Progenitor cell of endocrine pancreas (in vitro differentiated cells): ENCODE measurements around the gene ELF2. TPM values are rescaled to one million over a fixed set of nuclear protein-coding genes. Genes with fewer than 3 reads are reported as not detected.
"Not testable (repeated sequence)": the region's sequence is repeated elsewhere in the genome, so short reads cannot be mapped to it uniquely, and the experiment has no call there.

ENCODE experiments used
- DNase-seq: peaks from one replicate; pipeline ENCODE4 v3.0.0; 2021; ENCODE audit warnings: low spot score; ENCODE audit not compliant: unreplicated experiment
- H3K27ac Mint-ChIP-seq: 2 replicates; pipeline ENCODE4 v1.8.0; 2021; ENCODE audit warnings: mild to moderate bottlenecking, moderate library complexity, mixed read lengths
- H3K27me3 Mint-ChIP-seq: 2 replicates; pipeline ENCODE4 v1.8.0; 2021; ENCODE audit warnings: mixed read lengths
- H3K36me3 Mint-ChIP-seq: 2 replicates; pipeline ENCODE4 v1.8.0; 2022; ENCODE audit warnings: mixed read lengths; ENCODE audit not compliant: insufficient read depth
- H3K4me1 Mint-ChIP-seq: 2 replicates; pipeline ENCODE4 v1.8.0; 2021; ENCODE audit warnings: low read depth, mixed read lengths
- H3K4me3 Mint-ChIP-seq: 2 replicates; pipeline ENCODE4 v1.8.0; 2021; ENCODE audit warnings: low read depth, mild to moderate bottlenecking, moderate library complexity, mixed read lengths
- H3K9me3 Mint-ChIP-seq: 2 replicates; pipeline ENCODE4 v1.8.0; 2021; ENCODE audit warnings: low read depth, mixed read lengths
- total RNA-seq: library from RNA; stranded (reverse); gene quantifications from 2 replicates; pipeline ENCODE4 v1.2.1, GENCODE V29; 2021
- TF ChIP-seq, protein P1 (sequence below): fragments of 200-600 bp; sonication (generic); IDR thresholded peaks from one replicate; pipeline ENCODE4 v1.5.0; 2021; ENCODE audit warnings: antibody characterized with exemption, mild to moderate bottlenecking; ENCODE audit not compliant: unreplicated experiment

ELF2 gene
- total RNA-seq, 1 donor from 2014 or later: 56.5 TPM

DNA sequence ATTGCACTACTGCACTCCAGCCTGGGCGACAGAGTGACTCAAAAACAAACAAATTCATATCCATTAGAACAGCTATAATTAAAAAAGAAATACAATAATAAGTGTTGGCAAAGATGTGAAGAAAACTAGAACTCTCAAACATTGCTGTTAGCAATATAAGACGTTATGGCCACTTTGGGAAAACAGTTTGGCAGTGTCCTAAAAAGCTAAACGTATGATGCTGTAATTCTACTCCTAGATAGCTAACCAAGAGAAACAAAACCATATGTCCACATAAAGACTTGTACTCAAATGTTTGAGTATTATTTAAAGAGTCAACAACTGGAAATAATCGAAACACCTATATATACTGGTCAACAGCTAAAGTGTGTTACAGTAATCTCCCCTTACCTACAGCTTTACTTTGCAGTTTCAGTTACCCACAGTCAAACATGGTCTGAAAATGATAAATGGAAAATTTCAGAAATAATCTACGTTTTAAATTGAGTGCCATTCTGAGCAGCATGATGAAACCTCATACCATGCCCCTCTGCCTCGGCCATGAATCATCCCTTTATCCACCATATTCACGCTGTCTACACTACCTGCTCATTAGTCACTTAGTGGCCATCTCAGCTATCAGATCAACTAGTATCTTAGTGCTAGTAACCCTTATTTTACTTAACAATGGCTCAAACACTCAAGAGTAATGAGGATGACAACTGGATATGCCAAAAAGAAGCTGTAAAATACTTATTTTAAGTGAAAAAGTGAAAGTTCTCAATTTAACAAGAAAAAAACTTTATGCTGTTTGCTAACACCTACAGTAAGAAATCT is 4.9 kb downstream of the ELF2 start:
- DNase-seq: no peak
- peak overlapping the region; percentile 37 for H3K27ac Mint-ChIP-seq
- H3K4me1 Mint-ChIP-seq: peaks cover 16% of the 10 kb centered on the region
- no peaks in the 10 kb centered on the region for H3K9me3 Mint-ChIP-seq
- no peaks in the 10 kb centered on the region for H3K36me3 Mint-ChIP-seq
- H3K27me3 Mint-ChIP-seq: no peaks in the 10 kb centered on the region
- H3K4me3 Mint-ChIP-seq: no peak overlapping the region
- TF ChIP-seq, protein P1, sequence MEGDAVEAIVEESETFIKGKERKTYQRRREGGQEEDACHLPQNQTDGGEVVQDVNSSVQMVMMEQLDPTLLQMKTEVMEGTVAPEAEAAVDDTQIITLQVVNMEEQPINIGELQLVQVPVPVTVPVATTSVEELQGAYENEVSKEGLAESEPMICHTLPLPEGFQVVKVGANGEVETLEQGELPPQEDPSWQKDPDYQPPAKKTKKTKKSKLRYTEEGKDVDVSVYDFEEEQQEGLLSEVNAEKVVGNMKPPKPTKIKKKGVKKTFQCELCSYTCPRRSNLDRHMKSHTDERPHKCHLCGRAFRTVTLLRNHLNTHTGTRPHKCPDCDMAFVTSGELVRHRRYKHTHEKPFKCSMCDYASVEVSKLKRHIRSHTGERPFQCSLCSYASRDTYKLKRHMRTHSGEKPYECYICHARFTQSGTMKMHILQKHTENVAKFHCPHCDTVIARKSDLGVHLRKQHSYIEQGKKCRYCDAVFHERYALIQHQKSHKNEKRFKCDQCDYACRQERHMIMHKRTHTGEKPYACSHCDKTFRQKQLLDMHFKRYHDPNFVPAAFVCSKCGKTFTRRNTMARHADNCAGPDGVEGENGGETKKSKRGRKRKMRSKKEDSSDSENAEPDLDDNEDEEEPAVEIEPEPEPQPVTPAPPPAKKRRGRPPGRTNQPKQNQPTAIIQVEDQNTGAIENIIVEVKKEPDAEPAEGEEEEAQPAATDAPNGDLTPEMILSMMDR: no peak

DNA sequence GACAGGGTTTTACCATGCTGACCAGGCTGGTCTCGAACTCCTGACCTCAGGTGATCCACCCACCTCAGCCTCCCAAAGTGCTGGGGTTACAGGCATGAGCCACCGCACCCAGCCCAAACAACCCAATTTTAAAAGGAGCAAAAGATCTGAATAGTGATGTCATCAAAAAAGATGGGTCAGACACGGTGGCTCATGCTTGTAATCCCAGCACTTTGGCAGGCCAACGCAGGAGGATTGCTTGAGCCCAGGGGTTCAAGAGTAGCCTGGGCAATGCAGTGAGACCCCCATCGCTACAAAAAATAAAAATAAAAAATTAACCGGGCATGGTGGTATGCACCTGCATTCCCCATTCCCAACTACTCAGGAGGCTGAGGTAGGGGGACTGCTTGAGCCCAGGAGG is 6.1 kb downstream of the ELF2 start:
- no peaks in the 10 kb centered on the region for H3K36me3 Mint-ChIP-seq
- no peaks in the 10 kb centered on the region for H3K27me3 Mint-ChIP-seq
- H3K4me1 Mint-ChIP-seq: peaks cover 16% of the 10 kb centered on the region
- H3K27ac Mint-ChIP-seq: peak overlapping the region; percentile 45
- no peaks in the 10 kb centered on the region for H3K9me3 Mint-ChIP-seq
- H3K4me3 Mint-ChIP-seq: no peak overlapping the region
- DNase-seq: no peak
- TF ChIP-seq, protein P1: no peak

DNA sequence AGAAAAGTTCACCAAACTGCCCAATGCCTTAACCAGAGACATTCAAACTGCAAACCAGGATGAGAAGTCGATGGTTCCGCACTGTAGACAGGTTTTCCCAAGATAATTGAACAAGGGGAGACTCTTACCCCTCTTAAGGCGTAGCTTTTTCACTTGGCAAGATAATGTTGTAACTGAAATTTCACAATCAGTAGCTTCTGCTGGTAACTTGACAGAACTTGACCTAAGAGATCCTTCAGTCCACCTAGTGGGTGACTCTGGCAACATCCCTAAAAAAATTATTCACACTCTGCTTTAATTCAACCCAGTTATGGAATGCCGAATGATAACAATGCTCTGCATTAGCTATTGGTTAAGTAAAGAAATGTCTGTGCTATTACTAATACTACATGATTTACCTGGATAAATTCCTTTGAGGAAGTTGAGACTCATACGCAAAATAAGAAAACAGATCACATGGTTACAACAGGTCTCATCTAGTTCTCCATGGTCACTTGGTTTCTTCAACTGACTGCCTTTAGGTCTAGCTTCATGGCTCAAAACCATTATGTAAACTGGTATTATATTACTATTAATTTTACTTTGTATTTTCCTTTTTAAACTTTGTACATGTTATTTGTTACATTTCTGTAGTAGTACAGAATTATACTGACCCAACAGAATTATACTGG is 9.1 kb downstream of the ELF2 start:
- DNase-seq: no peak
- H3K9me3 Mint-ChIP-seq: no peaks in the 10 kb centered on the region
- no peak overlapping the region for H3K4me3 Mint-ChIP-seq
- peak overlapping the region; percentile 51 for H3K27ac Mint-ChIP-seq
- H3K4me1 Mint-ChIP-seq: peaks cover 10% of the 10 kb centered on the region
- no peaks in the 10 kb centered on the region for H3K27me3 Mint-ChIP-seq
- TF ChIP-seq, protein P1: peak; percentile 53
- no peaks in the 10 kb centered on the region for H3K36me3 Mint-ChIP-seq

DNA sequence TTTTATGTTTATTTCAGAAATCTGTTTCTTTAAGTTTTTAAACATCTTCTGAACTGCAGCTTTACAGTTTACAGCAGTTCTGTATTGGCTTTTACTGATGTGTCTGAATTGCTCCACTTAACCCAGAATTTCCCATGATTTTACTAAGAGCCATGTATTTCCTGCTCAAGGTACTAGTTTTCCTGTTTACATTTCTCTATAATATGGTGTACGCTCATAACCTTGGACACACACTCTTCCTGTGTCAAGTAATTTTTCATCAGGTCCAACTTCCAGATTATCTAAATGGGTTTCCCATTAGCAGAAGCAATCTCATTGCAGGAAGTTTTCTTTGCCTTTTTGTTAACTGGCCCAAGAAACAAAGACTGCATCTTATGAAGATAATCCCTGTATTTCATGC is 12.3 kb downstream of the ELF2 start:
- Mint-ChIP-seq H3K27me3 (no peaks in the 10 kb centered on the region), H3K27ac (no peak overlapping the region), H3K4me1 (peaks cover 3% of the 10 kb centered on the region), H3K36me3 (no peaks in the 10 kb centered on the region), H3K4me3 (no peak overlapping the region), H3K9me3 (no peaks in the 10 kb centered on the region)
- DNase-seq: no peak
- TF ChIP-seq, protein P1: no peak

DNA sequence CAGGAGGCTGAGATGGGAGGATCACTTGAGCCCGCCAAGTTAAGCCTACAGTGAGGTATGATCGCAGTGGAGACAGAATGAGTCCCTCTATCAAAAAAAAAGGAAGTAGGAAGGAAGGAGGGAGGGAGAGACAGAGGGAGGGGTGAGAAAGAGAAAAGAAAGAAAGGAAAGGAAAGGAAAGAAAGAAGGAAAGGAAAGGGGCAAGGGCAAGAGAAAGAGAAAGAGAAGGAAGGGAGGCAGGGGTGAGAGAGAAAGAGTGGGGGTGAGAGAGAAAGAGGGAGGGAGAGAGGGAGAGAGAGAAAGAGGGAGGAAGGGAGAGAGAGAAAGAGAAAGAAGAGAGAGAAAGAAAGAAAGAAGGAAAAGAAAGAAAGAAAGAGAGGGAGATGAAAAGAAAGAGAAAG is 13.2 kb downstream of the ELF2 start:
- H3K9me3 Mint-ChIP-seq: no peaks in the 10 kb centered on the region
- H3K36me3 Mint-ChIP-seq: peaks cover 2% of the 10 kb centered on the region
- TF ChIP-seq, protein P1: no peak
- no peak for DNase-seq
- H3K4me3 Mint-ChIP-seq: no peak overlapping the region
- H3K27me3 Mint-ChIP-seq: no peaks in the 10 kb centered on the region
- peaks cover 11% of the 10 kb centered on the region for H3K4me1 Mint-ChIP-seq
- H3K27ac Mint-ChIP-seq: peak overlapping the region; percentile 68

DNA sequence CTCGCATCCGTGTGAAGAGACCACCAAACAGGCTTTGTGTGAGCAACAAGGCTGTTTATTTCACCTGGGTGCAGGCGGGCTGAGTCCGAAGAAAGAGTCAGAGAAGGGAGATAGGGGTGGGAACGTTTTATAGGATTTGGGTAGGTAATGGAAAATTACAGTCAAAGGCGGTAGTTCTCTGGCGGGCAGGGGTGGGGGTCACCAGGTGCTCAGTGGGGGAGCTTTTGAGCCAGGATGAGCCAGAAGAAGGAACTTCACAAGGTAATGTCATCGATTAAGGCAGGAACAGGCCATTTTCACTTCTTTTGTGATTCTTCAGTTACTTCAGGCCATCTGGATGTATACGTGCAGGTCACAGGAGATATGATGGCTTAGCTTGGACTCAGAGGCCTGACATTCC is 19.0 kb downstream of the ELF2 start:
- not testable (repeated sequence) for H3K4me3 Mint-ChIP-seq, H3K27ac Mint-ChIP-seq, H3K27me3 Mint-ChIP-seq, H3K36me3 Mint-ChIP-seq, H3K9me3 Mint-ChIP-seq, DNase-seq
- H3K4me1 Mint-ChIP-seq: peaks cover 36% of the 10 kb centered on the region
